HepG2 (cell line): Measurements from ENCODE around the gene SEC31B. TPM values are rescaled to one million over a fixed set of nuclear protein-coding genes. Genes with fewer than 3 reads are reported as not detected.

Experiments used
- AGO1 ChIP-seq: fragments of 200-400 bp; formaldehyde crosslinking; IDR thresholded peaks from 2 replicates; pipeline ENCODE4 v1.6.1; 2017; ENCODE audit warnings: mild to moderate bottlenecking, low read depth, low read length, moderate library complexity; ENCODE audit not compliant: poor library complexity, severe bottlenecking
- ARID2 ChIP-seq: sonication (generic); formaldehyde crosslinking; IDR thresholded peaks from 2 replicates; pipeline ENCODE4 v1.8.1; 2022; ENCODE audit warnings: mild to moderate bottlenecking, missing genetic modification reagents, borderline replicate concordance
- DPF2 ChIP-seq: sonication (generic); formaldehyde crosslinking; IDR thresholded peaks from 2 replicates; pipeline ENCODE4 v1.4.0; 2020; ENCODE audit warnings: mild to moderate bottlenecking, low read depth, missing genetic modification reagents, borderline replicate concordance
- FOXO1 ChIP-seq: sonication (generic); formaldehyde crosslinking; IDR thresholded peaks from 2 replicates; pipeline ENCODE4 v1.4.0; 2020; ENCODE audit warnings: missing genetic modification reagents
- FOXO4 ChIP-seq: sonication (generic); formaldehyde crosslinking; conservative IDR thresholded peaks from 2 replicates; pipeline ENCODE4 v1.8.1; 2023; ENCODE audit warnings: missing genetic modification reagents
- GPN1 ChIP-seq: sonication (generic); formaldehyde crosslinking; IDR thresholded peaks from 2 replicates; pipeline ENCODE4 v1.5.1; 2020; ENCODE audit warnings: missing genetic modification reagents, borderline replicate concordance
- HDAC2 ChIP-seq: sonication (generic); formaldehyde crosslinking; IDR thresholded peaks from 2 replicates; pipeline ENCODE4 v1.4.0; 2020; ENCODE audit warnings: missing genetic modification reagents
- HIC2 ChIP-seq: sonication (generic); formaldehyde crosslinking; IDR thresholded peaks from 2 replicates; pipeline ENCODE4 v1.9.0; 2022; ENCODE audit warnings: low read depth, missing genetic modification reagents
- KDM5B ChIP-seq: sonication (generic); formaldehyde crosslinking; IDR thresholded peaks from 2 replicates; pipeline ENCODE4 v1.4.0; 2020; ENCODE audit warnings: missing genetic modification reagents, mild to moderate bottlenecking, borderline replicate concordance
- NCOA2 ChIP-seq: sonication (generic); formaldehyde crosslinking; IDR thresholded peaks from 2 replicates; pipeline ENCODE4 v1.8.0; 2022; ENCODE audit warnings: inconsistent platforms
- NFE2L2 ChIP-seq: fragments of 150-350 bp; IDR thresholded peaks from 2 replicates; pipeline ENCODE4 v1.6.1; 2014; ENCODE audit warnings: low read length
- PITX1 ChIP-seq: sonication (generic); formaldehyde crosslinking; IDR thresholded peaks from 2 replicates; pipeline ENCODE4 v1.5.1; 2020; ENCODE audit warnings: mild to moderate bottlenecking, missing genetic modification reagents
- PRPF4 ChIP-seq: fragments of 200-400 bp; formaldehyde crosslinking; IDR thresholded peaks from 2 replicates; pipeline ENCODE4 v1.6.1; 2016; ENCODE audit warnings: low read length, low read depth; ENCODE audit not compliant: poor library complexity, severe bottlenecking
- RBFOX2 ChIP-seq: fragments of 200-400 bp; formaldehyde crosslinking; IDR thresholded peaks from 2 replicates; pipeline ENCODE4 v1.6.1; 2017; ENCODE audit warnings: low read depth, mild to moderate bottlenecking, low read length
- SPEN ChIP-seq: sonication (generic); formaldehyde crosslinking; IDR thresholded peaks from 2 replicates; pipeline ENCODE4 v1.5.1; 2020; ENCODE audit warnings: low read depth, mild to moderate bottlenecking, missing genetic modification reagents
- TAF1 ChIP-seq: sonication (generic); formaldehyde crosslinking; IDR thresholded peaks from 2 replicates; pipeline ENCODE4 v1.4.0; 2020; ENCODE audit warnings: missing genetic modification reagents
- WIZ ChIP-seq: sonication (generic); formaldehyde crosslinking; IDR thresholded peaks from 2 replicates; pipeline ENCODE4 v1.5.1; 2020; ENCODE audit warnings: mild to moderate bottlenecking, missing genetic modification reagents
- ZBTB38 ChIP-seq: sonication (generic); formaldehyde crosslinking; IDR thresholded peaks from 2 replicates; pipeline ENCODE4 v1.5.1; 2020; ENCODE audit warnings: mild to moderate bottlenecking, missing genetic modification reagents
- ZNF143 ChIP-seq: sonication (generic); formaldehyde crosslinking; IDR thresholded peaks from 2 replicates; pipeline ENCODE4 v1.4.0; 2020; ENCODE audit warnings: missing genetic modification reagents
- ZNF3 ChIP-seq: IDR thresholded peaks from 2 replicates; pipeline ENCODE4 v1.7.0; 2017; ENCODE audit warnings: inconsistent platforms
- ZNF451 ChIP-seq: sonication (generic); formaldehyde crosslinking; IDR thresholded peaks from 2 replicates; pipeline ENCODE4 v1.5.0; 2020; ENCODE audit warnings: mild to moderate bottlenecking, missing genetic modification reagents
- ZNF556 ChIP-seq: sonication (generic); formaldehyde crosslinking; IDR thresholded peaks from 2 replicates; pipeline ENCODE4 v1.4.0; 2020; ENCODE audit warnings: mild to moderate bottlenecking, missing genetic modification reagents, borderline replicate concordance
- ZNF574 ChIP-seq: sonication (generic); formaldehyde crosslinking; IDR thresholded peaks from 2 replicates; pipeline ENCODE4 v1.4.0; 2020; ENCODE audit warnings: missing genetic modification reagents
- ZNF598 ChIP-seq: sonication (generic); formaldehyde crosslinking; IDR thresholded peaks from 2 replicates; pipeline ENCODE4 v1.5.1; 2020; ENCODE audit warnings: mild to moderate bottlenecking, missing genetic modification reagents, borderline replicate concordance
- polyA plus RNA-seq, 8 experiments: library from polyadenylated mRNA; depleted of rRNA in 3 of 8; stranded (reverse) in 7 of 8; unstranded in 1 of 8; fragments of >200 nt; fragmentation: Illumina TruSeq in 4 of 8; extraction: Trizol in 4 of 8; gene quantifications; 2 replicates each; pipeline versions ENCODE4 v1.2.1 to v1.2.3, GENCODE V29; 2011 to 2016; ENCODE audit warnings: low read depth in 4 of 8, missing spikeins in 1 of 8, mixed read lengths in 1 of 8; ENCODE audit not compliant: insufficient read depth in 1 of 8
- total RNA-seq, 5 experiments: library from RNA; depleted of rRNA; stranded (reverse); fragments of >200 nt; fragmentation: Illumina TruSeq; extraction: Trizol; gene quantifications; 2 replicates each; pipeline ENCODE4 v1.2.3, GENCODE V29; 2016; ENCODE audit warnings: low read depth in 1 of 5

SEC31B gene
- total and polyA plus RNA-seq, 2 of the 13 experiments (the other 11 are each of a cell fraction or from before 2014, with no cell fraction given), result 2.0 to 8.3 TPM

GRCh38 chr10:100519311-100520051 is at the start of gene SEC31B (continued):
- TF ChIP-seq HIC2 (CRISPR knock-in tag) (0 out of 2 replicates have a peak, but pooled peaks have one; percentile 51), WIZ (CRISPR knock-in tag) (peak; percentile 53; the same call in 1 of the 2 replicates), ZNF3 (CRISPR knock-in tag) (no peak), TAF1 (CRISPR knock-in tag) (peak; percentile 57; the same call in 1 of the 2 replicates), ZNF574 (CRISPR knock-in tag) (peak; percentile 75), DPF2 (CRISPR knock-in tag) (no peak), PRPF4 (no peak), NFE2L2 (no peak), HDAC2 (CRISPR knock-in tag) (peak; percentile 47), ARID2 (CRISPR knock-in tag) (peak; percentile 18; the same call in 1 of the 2 replicates), ZNF556 (no peak; the same call in 1 of the 2 replicates), FOXO1 (CRISPR knock-in tag) (peak; percentile 44; the same call in 1 of the 2 replicates), NCOA2 (0 out of 2 replicates have a peak, but pooled peaks have one; percentile 6), ZNF451 (CRISPR knock-in tag) (peak; percentile 51; the same call in 1 of the 2 replicates), RBFOX2 (peak; percentile 28; the same call in 1 of the 2 replicates), ZBTB38 (peak; percentile 66; the same call in 1 of the 2 replicates), PITX1 (CRISPR knock-in tag) (0 out of 2 replicates have a peak, but pooled peaks have one; percentile 27), GPN1 (CRISPR knock-in tag) (no peak), ZNF143 (peak; percentile 21; the same call in 1 of the 2 replicates), KDM5B (peak; percentile 91), AGO1 (peak; percentile 54), SPEN (peak; percentile 41; the same call in 1 of the 2 replicates), ZNF598 (CRISPR knock-in tag) (no peak; the same call in 1 of the 2 replicates), FOXO4 (0 out of 2 replicates have a peak, but pooled peaks have one; percentile 56)
